Panc1 (cell line): Measurements from ENCODE around the gene GSTM3. TPM values are rescaled to one million over a fixed set of nuclear protein-coding genes. Genes with fewer than 3 reads are reported as not detected.

Experiments used
- ATAC-seq: fragments of 200-7000 bp; cut with Tn5 transposase; 2 replicates; pipeline ENCODE4 v1.9.1; 2020; ENCODE audit warnings: mild to moderate bottlenecking, moderate library complexity
- BruUV-seq: library from RNA; stranded (reverse); fragments of 400-500 nt; replicated peaks from 2 replicates; lab custom pipeline; 2021; lab: Mats Ljungman, UMichigan
- CTCF ChIA-PET: fragments of 300-600 bp; sonication (Branson Sonifier 250); formaldehyde crosslinking; loops from one replicate; lab custom pipeline; 2022; ENCODE audit warnings: antibody characterized with exemption; lab: Charles Lee
- POLR2A ChIA-PET: fragments of 300-600 bp; sonication (Branson Sonifier 250); formaldehyde crosslinking; loops from one replicate; lab custom pipeline; 2022; ENCODE audit warnings: antibody characterized with exemption; lab: Charles Lee
- DNase-seq: peaks from one replicate; pipeline ENCODE4 v3.0.0-alpha.2; 2010; ENCODE audit warnings: low read depth, low spot score
- H3K27ac ChIP-seq: 2 replicates; pipeline ENCODE4 v1.5.1; 2011; ENCODE audit warnings: mild to moderate bottlenecking, low read length, inconsistent platforms
- H3K27me3 ChIP-seq: fragments of 200-500 bp; sonication (Bioruptor generic); 2 replicates; pipeline ENCODE4 v1.6.0; 2014; ENCODE audit warnings: low read length, inconsistent platforms; ENCODE audit not compliant: control insufficient read depth, insufficient read depth
- H3K36me3 ChIP-seq: fragments of 200-500 bp; sonication (Bioruptor generic); 2 replicates; pipeline ENCODE4 v1.5.1; 2014; ENCODE audit warnings: inconsistent platforms, mild to moderate bottlenecking, low read length, moderate library complexity; ENCODE audit not compliant: control insufficient read depth, insufficient read depth
- H3K4me1 ChIP-seq: 2 replicates; pipeline ENCODE4 v1.5.1; 2011; ENCODE audit warnings: inconsistent platforms, mild to moderate bottlenecking, low read length, moderate library complexity; ENCODE audit not compliant: control insufficient read depth, insufficient read depth
- H3K4me3 ChIP-seq, 2 experiments: 2 replicates each; pipeline ENCODE4 v1.5.1; 2011 to 2012; ENCODE audit warnings: low read depth in 2 of 2, low read length in 2 of 2, mild to moderate bottlenecking in 2 of 2, inconsistent platforms in 1 of 2, moderate library complexity in 1 of 2
- H3K9me3 ChIP-seq: fragments of 200-500 bp; sonication (Bioruptor generic); 2 replicates; pipeline ENCODE4 v1.5.1; 2014; ENCODE audit warnings: low read depth, mild to moderate bottlenecking, inconsistent platforms, low read length, moderate library complexity; ENCODE audit not compliant: control insufficient read depth, insufficient read depth
- CTCF ChIP-seq: fragments of 450-650 bp; IDR thresholded peaks from 2 replicates; pipeline ENCODE4 v1.5.1; 2017; ENCODE audit warnings: mild to moderate bottlenecking
- POLR2AphosphoS5 ChIP-seq: IDR thresholded peaks from 2 replicates; pipeline ENCODE4 v1.6.1; 2012; ENCODE audit warnings: mild to moderate bottlenecking, low read depth, low read length, moderate library complexity
- REST ChIP-seq, 2 experiments: IDR thresholded peaks; 2 replicates each; pipeline ENCODE4 v1.6.1; 2011 to 2012; ENCODE audit warnings: low read depth in 2 of 2, control low read depth in 1 of 2, low read length in 1 of 2, mild to moderate bottlenecking in 1 of 2, moderate library complexity in 1 of 2; ENCODE audit not compliant: insufficient read depth in 1 of 2
- SIN3A ChIP-seq: IDR thresholded peaks from 2 replicates; pipeline ENCODE4 v1.6.1; 2012; ENCODE audit warnings: low read depth, mild to moderate bottlenecking, low read length, moderate library complexity, borderline replicate concordance; ENCODE audit not compliant: insufficient read depth
- TCF7L2 ChIP-seq: IDR thresholded peaks from 2 replicates; pipeline ENCODE4 v1.6.1; 2011; ENCODE audit warnings: mild to moderate bottlenecking, low read depth, low read length, inconsistent platforms
- in situ Hi-C: cut with HindIII; loops from 2 replicates; pipeline ENCODE4 v1.10.0; 2016; ENCODE audit warnings: low sequenced_read_pairs, low pct_unique_long_range_greater_than_20kb
- intact Hi-C: fragments of 100-400 bp; cut with micrococcal nuclease; formaldehyde crosslinking; loops from one replicate; pipeline ENCODE4 v1.10.0; 2022; ENCODE audit not compliant: unreplicated experiment
- total RNA-seq: library from RNA; stranded (reverse); gene quantifications from one replicate; pipeline ENCODE4 v1.2.1, GENCODE V29; 2021; ENCODE audit not compliant: unreplicated experiment

The GSTM3 gene
- total RNA-seq, 1 experiment from 2014 or later, result 93.1 TPM

- Histone ChIP-seq H3K36me3 (no peaks in the 10 kb centered on the region), H3K4me3 (no peak overlapping the region), H3K4me1 (peaks cover 7% of the 10 kb centered on the region; the same call in 1 of the 2 replicates), H3K27me3 (no peaks in the 10 kb centered on the region), H3K27ac (no peak overlapping the region), H3K9me3 (no peaks in the 10 kb centered on the region)
- POLR2A ChIA-PET, result no interaction called here
- no peak for DNase-seq
- TF ChIP-seq SIN3A (no peak), CTCF (no peak), TCF7L2 (no peak), POLR2AphosphoS5 (no peak)
- no TSS peak for BruUV-seq
- CTCF ChIA-PET, result no interaction called here
- no peak for ATAC-seq
- intact Hi-C loops (no loop called here), in situ Hi-C loops (no loop called here)
These were observed 20.6 kb upstream of the GSTM3 start for GRCh38 chr1:109761227-109762038.

GRCh38 chr1:109760581-109761226 is 19.9 kb upstream of the GSTM3 start:
- CTCF ChIA-PET, result interaction anchor here (0.6 kb wide), 1 partner anchor 119 kb away, joined by 4 read pairs; no protein-coding TSS in a partner anchor
- in situ Hi-C loops, result no loop called here
- DNase-seq (no peak), ATAC-seq (no peak)
- no peak overlapping the region for H3K4me3 ChIP-seq
- H3K27me3 ChIP-seq, result no peaks in the 10 kb centered on the region
- POLR2A ChIA-PET, result interaction anchor here (0.7 kb wide), 1 partner anchor 284 kb away, joined by 10 read pairs; no protein-coding TSS in a partner anchor
- TF ChIP-seq REST (IDR thresholded peaks at IDR 0.05; ENCODE audit: insufficient read depth in 1 of 2, low read depth in 2 of 2, low read length in 1 of 2) (no peak), CTCF (no peak), POLR2AphosphoS5 (no peak), TCF7L2 (no peak), SIN3A (no peak)
- H3K9me3 ChIP-seq, result no peaks in the 10 kb centered on the region
- BruUV-seq, result no TSS peak
- peaks cover 7% of the 10 kb centered on the region; the same call in 1 of the 2 replicates for H3K4me1 ChIP-seq
- no peak overlapping the region for H3K27ac ChIP-seq
- no peaks in the 10 kb centered on the region for H3K36me3 ChIP-seq
- intact Hi-C loops, result no loop called here
